Osteoblast (primary cell): ENCODE measurements around the gene AUTS2. TPM values are rescaled to one million over a fixed set of nuclear protein-coding genes. Genes with fewer than 3 reads are reported as not detected.

ENCODE experiments used
- DNase-seq: peaks from one replicate; pipeline ENCODE4 v3.0.0; 2011; ENCODE audit warnings: low spot score, mixed read lengths; ENCODE audit not compliant: insufficient read length; ENCODE audit errors: missing footprints
- H2AFZ ChIP-seq: 2 replicates; pipeline ENCODE4 v1.6.0; 2011; ENCODE audit warnings: mild to moderate bottlenecking, low read length
- H3K27ac ChIP-seq: 2 replicates; pipeline ENCODE4 v1.5.1; 2011; ENCODE audit warnings: mild to moderate bottlenecking, low read depth, low read length, moderate library complexity
- H3K27me3 ChIP-seq: 2 replicates; pipeline ENCODE4 v1.6.0; 2012; ENCODE audit warnings: mild to moderate bottlenecking, control low read depth, inconsistent platforms, low read length, moderate library complexity; ENCODE audit not compliant: insufficient read depth
- H3K36me3 ChIP-seq: 2 replicates; pipeline ENCODE4 v1.5.1; 2011; ENCODE audit warnings: mild to moderate bottlenecking, low read length, control low read depth, moderate library complexity; ENCODE audit not compliant: insufficient read depth
- H3K4me1 ChIP-seq: 2 replicates; pipeline ENCODE4 v1.5.1; 2011; ENCODE audit warnings: mild to moderate bottlenecking, low read length, control low read depth, moderate library complexity; ENCODE audit not compliant: insufficient read depth
- H3K4me2 ChIP-seq: 2 replicates; pipeline ENCODE4 v1.6.0; 2011; ENCODE audit warnings: mild to moderate bottlenecking, low read length; ENCODE audit not compliant: insufficient read depth
- H3K4me3 ChIP-seq: fragments of 200-600 bp; sonication (generic); 3 replicates; pipeline ENCODE4 v1.5.1; 2012; ENCODE audit warnings: mild to moderate bottlenecking, low read length, inconsistent platforms; ENCODE audit not compliant: insufficient read depth
- H3K79me2 ChIP-seq: 2 replicates; pipeline ENCODE4 v1.6.0; 2012; ENCODE audit warnings: mild to moderate bottlenecking, low read length, control low read depth, inconsistent platforms; ENCODE audit not compliant: insufficient read depth
- H3K9me3 ChIP-seq: 2 replicates; pipeline ENCODE4 v1.5.1; 2011; ENCODE audit warnings: low read depth, low read length, control low read depth
- H4K20me1 ChIP-seq: 2 replicates; pipeline ENCODE4 v1.6.0; 2012; ENCODE audit warnings: mild to moderate bottlenecking, low read length, control low read depth; ENCODE audit not compliant: insufficient read depth
- CTCF ChIP-seq: IDR thresholded peaks from 2 replicates; pipeline ENCODE4 v1.5.1; 2011; ENCODE audit warnings: mild to moderate bottlenecking, low read depth, low read length, moderate library complexity; ENCODE audit errors: extremely low read depth
- total RNA-seq: library from RNA; depleted of rRNA; stranded (reverse); fragments of >200 nt; gene quantifications from 2 replicates; pipeline ENCODE4 v1.2.3, GENCODE V29; 2012

Gene AUTS2
- total RNA-seq, 1 donor: 15.2 TPM

DNA sequence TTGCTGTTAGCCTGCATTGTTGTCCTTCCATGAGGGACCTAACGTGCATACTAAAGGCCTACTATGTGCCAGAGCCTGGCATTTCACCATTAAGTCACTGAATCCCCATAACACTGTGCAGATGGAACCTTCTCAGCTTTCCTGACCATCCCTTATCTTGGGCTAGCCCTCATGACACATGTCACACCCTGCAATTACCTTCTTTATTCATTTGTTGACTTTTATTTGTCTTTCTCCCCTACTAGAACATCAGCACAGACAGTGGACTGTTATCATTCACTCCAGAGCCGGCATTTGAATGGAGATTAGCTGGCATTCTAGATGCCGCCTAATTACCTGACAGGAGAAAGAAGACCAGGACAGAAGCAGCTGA is 1062.5 kb downstream of the AUTS2 start:
- no peak for TF ChIP-seq CTCF
- H2AFZ ChIP-seq: no peak overlapping the region

GRCh38 chr7:70663680-70664079 is 1065.4 kb downstream of the AUTS2 start:
- Histone ChIP-seq H3K79me2 (no peaks in the 10 kb centered on the region), H3K4me2 (no peak overlapping the region), H4K20me1 (no peaks in the 10 kb centered on the region), H3K27ac (no peak overlapping the region), H3K4me1 (no peaks in the 10 kb centered on the region), H3K27me3 (no peaks in the 10 kb centered on the region), H3K9me3 (no peaks in the 10 kb centered on the region), H3K36me3 (no peaks in the 10 kb centered on the region), H3K4me3 (no peak overlapping the region), H2AFZ (no peak overlapping the region)
- no peak for TF ChIP-seq CTCF
- no peak for DNase-seq

More for the DNA sequence above, 1062.5 kb downstream of the AUTS2 start:
- no peaks in the 10 kb centered on the region for H3K4me1 ChIP-seq
- H3K4me2 ChIP-seq: no peak overlapping the region
- no peaks in the 10 kb centered on the region for H3K27me3 ChIP-seq
- no peaks in the 10 kb centered on the region for H3K9me3 ChIP-seq
- no peaks in the 10 kb centered on the region for H4K20me1 ChIP-seq
- H3K79me2 ChIP-seq: no peaks in the 10 kb centered on the region
- no peak for DNase-seq
- no peak overlapping the region for H3K4me3 ChIP-seq
- no peak overlapping the region for H3K27ac ChIP-seq
- no peaks in the 10 kb centered on the region for H3K36me3 ChIP-seq

- Histone ChIP-seq H3K36me3 (no peaks in the 10 kb centered on the region), H3K27ac (no peak overlapping the region), H3K4me3 (no peak overlapping the region), H3K9me3 (no peaks in the 10 kb centered on the region), H4K20me1 (no peaks in the 10 kb centered on the region), H3K79me2 (no peaks in the 10 kb centered on the region), H2AFZ (no peak overlapping the region), H3K27me3 (no peaks in the 10 kb centered on the region), H3K4me1 (no peaks in the 10 kb centered on the region), H3K4me2 (no peak overlapping the region)
- no peak for DNase-seq
- no peak for TF ChIP-seq CTCF
Measured at GRCh38 chr7:70665997-70666396, 1067.7 kb downstream of the AUTS2 start.

GRCh38 chr7:70667406-70667805 is 1069.1 kb downstream of the AUTS2 start:
- H2AFZ ChIP-seq: no peak overlapping the region
- H3K27me3 ChIP-seq: no peaks in the 10 kb centered on the region
- H3K4me1 ChIP-seq: no peaks in the 10 kb centered on the region
- H3K9me3 ChIP-seq: no peaks in the 10 kb centered on the region
- no peak overlapping the region for H3K27ac ChIP-seq
- no peaks in the 10 kb centered on the region for H4K20me1 ChIP-seq
- H3K4me3 ChIP-seq: no peak overlapping the region
- DNase-seq: no peak
- H3K36me3 ChIP-seq: no peaks in the 10 kb centered on the region
- no peak overlapping the region for H3K4me2 ChIP-seq
- H3K79me2 ChIP-seq: no peaks in the 10 kb centered on the region
- no peak for TF ChIP-seq CTCF
